HCT116 (cell line): ENCODE results near the gene CEP43.

Experiments used
- YY1 ChIP-seq: IDR thresholded peaks from 2 replicates; pipeline ENCODE4 v1.6.1; 2011; ENCODE audit warnings: low read length, low read depth, moderate library complexity, mild to moderate bottlenecking; ENCODE audit not compliant: insufficient replicate concordance; ENCODE audit errors: extremely low read depth
- TF ChIP-seq, protein P1 (sequence below), 3 experiments: fragments of 200-600 bp in 1 of 3; sonication (generic) in 1 of 3; IDR thresholded peaks in 2 of 3; conservative IDR thresholded peaks in 1 of 3; 2 replicates each; pipeline ENCODE4 v1.5.1; 2012 to 2017; ENCODE audit warnings: low read depth in 2 of 3, low read length in 2 of 3, antibody characterized with exemption in 1 of 3, borderline replicate concordance in 1 of 3, control low read depth in 1 of 3, mild to moderate bottlenecking in 1 of 3, mixed read lengths in 1 of 3, mixed run types in 1 of 3, moderate library complexity in 1 of 3; ENCODE audit not compliant: insufficient read depth in 1 of 3
- TF ChIP-seq, protein P2 (sequence below): IDR thresholded peaks from 2 replicates; pipeline ENCODE4 v1.6.1; 2012

DNA sequence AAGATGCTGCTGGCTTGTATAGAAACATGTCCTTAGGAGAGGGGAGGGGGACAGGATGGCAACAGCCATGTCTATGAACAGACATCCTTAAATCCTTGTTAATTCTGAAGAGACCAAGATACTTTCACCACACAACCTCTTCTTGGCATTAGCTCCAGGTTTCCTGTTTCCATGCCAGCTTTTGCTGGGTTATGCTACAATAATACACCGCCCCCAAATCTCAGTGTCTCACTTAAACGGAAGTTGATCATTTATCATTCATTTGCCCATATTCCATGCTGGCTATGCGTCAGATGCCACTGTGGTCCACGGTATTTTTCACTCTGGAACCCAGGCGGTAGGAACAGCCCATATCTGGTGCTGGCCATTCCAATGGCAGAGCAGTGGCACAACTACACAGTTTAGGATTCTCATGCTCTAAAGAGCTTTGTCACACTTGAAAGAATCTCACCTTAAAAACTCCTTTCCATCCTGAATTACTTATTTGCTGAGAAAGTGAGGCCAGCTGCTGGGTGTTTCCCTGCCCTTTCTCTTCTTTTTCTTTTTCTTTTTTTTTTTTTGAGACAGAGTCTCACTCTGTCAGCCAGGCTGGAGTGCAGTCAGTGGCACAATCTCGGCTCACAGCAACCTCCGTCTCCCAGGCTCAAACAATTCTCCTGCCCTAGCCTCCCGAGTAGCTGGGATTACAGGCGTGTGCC, 39.1 kb upstream of the CEP43 start:
- TF ChIP-seq YY1: no peak
- TF ChIP-seq, protein P1, sequence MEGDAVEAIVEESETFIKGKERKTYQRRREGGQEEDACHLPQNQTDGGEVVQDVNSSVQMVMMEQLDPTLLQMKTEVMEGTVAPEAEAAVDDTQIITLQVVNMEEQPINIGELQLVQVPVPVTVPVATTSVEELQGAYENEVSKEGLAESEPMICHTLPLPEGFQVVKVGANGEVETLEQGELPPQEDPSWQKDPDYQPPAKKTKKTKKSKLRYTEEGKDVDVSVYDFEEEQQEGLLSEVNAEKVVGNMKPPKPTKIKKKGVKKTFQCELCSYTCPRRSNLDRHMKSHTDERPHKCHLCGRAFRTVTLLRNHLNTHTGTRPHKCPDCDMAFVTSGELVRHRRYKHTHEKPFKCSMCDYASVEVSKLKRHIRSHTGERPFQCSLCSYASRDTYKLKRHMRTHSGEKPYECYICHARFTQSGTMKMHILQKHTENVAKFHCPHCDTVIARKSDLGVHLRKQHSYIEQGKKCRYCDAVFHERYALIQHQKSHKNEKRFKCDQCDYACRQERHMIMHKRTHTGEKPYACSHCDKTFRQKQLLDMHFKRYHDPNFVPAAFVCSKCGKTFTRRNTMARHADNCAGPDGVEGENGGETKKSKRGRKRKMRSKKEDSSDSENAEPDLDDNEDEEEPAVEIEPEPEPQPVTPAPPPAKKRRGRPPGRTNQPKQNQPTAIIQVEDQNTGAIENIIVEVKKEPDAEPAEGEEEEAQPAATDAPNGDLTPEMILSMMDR (IDR thresholded peaks at IDR 0.05 in 2 of 3, conservative IDR thresholded peaks at IDR 0.05 in 1 of 3; ENCODE audit: borderline replicate concordance in 1 of 3, insufficient read depth in 1 of 3, low read depth in 2 of 3, low read length in 2 of 3): no peak
- TF ChIP-seq, protein P2, sequence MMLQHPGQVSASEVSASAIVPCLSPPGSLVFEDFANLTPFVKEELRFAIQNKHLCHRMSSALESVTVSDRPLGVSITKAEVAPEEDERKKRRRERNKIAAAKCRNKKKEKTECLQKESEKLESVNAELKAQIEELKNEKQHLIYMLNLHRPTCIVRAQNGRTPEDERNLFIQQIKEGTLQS: no peak
